Heart left ventricle (tissue), 13 donors: ENCODE data around the gene ATG9B.

ENCODE experiments used
- CTCF ChIP-seq, 12 donors: fragments of 200-600 bp; sonication (generic) in 4 of 12; IDR thresholded peaks; one replicate each; pipeline versions ENCODE4 v1.5.0 to v1.8.0; 2018 to 2022; ENCODE audit warnings: antibody characterized with exemption in 12 of 12, mild to moderate bottlenecking in 5 of 12
- POLR2A ChIP-seq, 2 donors: fragments of 450-650 bp; IDR thresholded peaks; one replicate each; pipeline ENCODE4 v1.6.1; 2017; ENCODE audit warnings: antibody characterized with exemption in 2 of 2, mild to moderate bottlenecking in 2 of 2, moderate library complexity in 2 of 2
- donor health status: ischemic (EF 13 %, LVEDD 7.1; RV severe dilation, severe dysfunction).
- donor health status: DM: no; HTN: yes; CAD: no.
- donor health status: DM: no; HTN: no; CAD: no.
- donor health status: ischemic (EF 25% LVEDD 6.9; RV normal size, moderate dysfunction).
- donor health status: ischemic (EF 25% LVEDD 5.7; RV mildly dilated, moderate dysfunction).
- donor health status: ischemic (EF 35%, LVEDD 5.7; RV mildly dilated, moderate dysfunction).
- donor health status: nonischemic (EF 11% LVEDD 7.7; RV severe dilation, severe dysfunction).
- donor health status: DM: yes; HTN: yes; CAD: no.
- donor health status: PGD.
- donor health status: ischemic (EF 29% LVEDD 5.4; RV normal size, mild dysfunction).
- donor health status: nonischemic (EF 23%, LVEDD 6.1; RV moderate dilation, normal function).

GRCh38 chr7:150996376-150997074 lies 27.8 kb downstream of the ATG9B start:
- TF ChIP-seq CTCF (IDR thresholded peaks at IDR 0.05) (no peak), POLR2A (IDR thresholded peaks at IDR 0.05) (no peak)
